DMS79 treated with DMSO at 0.1 percent for 48 hours (cell line): Measurements from ENCODE around the gene GPR18.

Source experiments
- DNase-seq: peaks from one replicate; lab custom pipeline; 2025; lab: John Stamatoyannopoulos, UW

Gene GPR18

GRCh38 chr13:99208185-99208584 is 50.0 kb downstream of the GPR18 start:
- no peak for DNase-seq

- DNase-seq, result no peak
These were observed 50.7 kb downstream of the GPR18 start for GRCh38 chr13:99207511-99207910.

GRCh38 chr13:99206873-99207272 is 51.3 kb downstream of the GPR18 start:
- no peak for DNase-seq

GRCh38 chr13:99206226-99206625 is 52.0 kb downstream of the GPR18 start:
- DNase-seq, result no peak

- DNase-seq, result no peak
These were observed 52.5 kb downstream of the GPR18 start for GRCh38 chr13:99205621-99206220.
